GM19035 (cell line): ENCODE measurements around the gene KCNIP2.
A peak's percentile ranks its signal among the peaks of the same experiment; 100 is the strongest.
"Not testable (repeated sequence)": the region's sequence is repeated elsewhere in the genome, so short reads cannot be mapped to it uniquely, and the experiment has no call there.

Experiments used
- ATAC-seq: cut with Tn5 transposase; IDR thresholded peaks from one replicate; pipeline ENCODE4 v1.9.1; 2021; ENCODE audit not compliant: unreplicated experiment

Gene KCNIP2

GRCh38 chr10:101828766-101829551 lies 14.6 kb downstream of the KCNIP2 start:
- no peak for ATAC-seq

GRCh38 chr10:101827919-101828600 lies 15.5 kb downstream of the KCNIP2 start:
- ATAC-seq, result no peak

- no peak for ATAC-seq
Observed at GRCh38 chr10:101826852-101827434, 16.7 kb downstream of the KCNIP2 start.

DNA sequence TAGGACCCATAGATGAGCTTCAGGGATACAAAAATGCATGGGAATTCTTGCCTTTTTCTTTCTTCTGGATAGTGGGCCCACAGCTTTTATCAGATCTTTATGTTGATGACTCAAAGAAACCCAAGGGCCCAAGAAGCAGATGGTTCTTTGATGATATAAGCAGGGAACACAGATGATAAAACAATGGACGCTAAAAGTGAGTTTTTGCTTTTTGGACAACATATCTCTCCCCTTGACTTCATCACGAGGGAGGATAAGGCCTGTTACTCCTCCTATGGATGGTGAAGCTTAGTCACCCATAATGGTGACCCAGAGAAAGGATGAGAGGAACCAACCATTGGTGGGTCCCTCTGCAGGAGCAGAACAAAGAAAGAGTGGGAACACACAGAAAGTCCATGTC lies 18.9 kb downstream of the KCNIP2 start:
- ATAC-seq, result no peak

GRCh38 chr10:101818872-101819633 lies 24.5 kb downstream of the KCNIP2 start:
- ATAC-seq, result peak; percentile 16

GRCh38 chr10:101818119-101818871 lies 25.3 kb downstream of the KCNIP2 start, which contains the start of gene OGA:
Gene OGA (minus strand): TSS chr10:101818444. CDS start chr10:101818022, 422 bp downstream.
- peak; percentile 82 for ATAC-seq

DNA sequence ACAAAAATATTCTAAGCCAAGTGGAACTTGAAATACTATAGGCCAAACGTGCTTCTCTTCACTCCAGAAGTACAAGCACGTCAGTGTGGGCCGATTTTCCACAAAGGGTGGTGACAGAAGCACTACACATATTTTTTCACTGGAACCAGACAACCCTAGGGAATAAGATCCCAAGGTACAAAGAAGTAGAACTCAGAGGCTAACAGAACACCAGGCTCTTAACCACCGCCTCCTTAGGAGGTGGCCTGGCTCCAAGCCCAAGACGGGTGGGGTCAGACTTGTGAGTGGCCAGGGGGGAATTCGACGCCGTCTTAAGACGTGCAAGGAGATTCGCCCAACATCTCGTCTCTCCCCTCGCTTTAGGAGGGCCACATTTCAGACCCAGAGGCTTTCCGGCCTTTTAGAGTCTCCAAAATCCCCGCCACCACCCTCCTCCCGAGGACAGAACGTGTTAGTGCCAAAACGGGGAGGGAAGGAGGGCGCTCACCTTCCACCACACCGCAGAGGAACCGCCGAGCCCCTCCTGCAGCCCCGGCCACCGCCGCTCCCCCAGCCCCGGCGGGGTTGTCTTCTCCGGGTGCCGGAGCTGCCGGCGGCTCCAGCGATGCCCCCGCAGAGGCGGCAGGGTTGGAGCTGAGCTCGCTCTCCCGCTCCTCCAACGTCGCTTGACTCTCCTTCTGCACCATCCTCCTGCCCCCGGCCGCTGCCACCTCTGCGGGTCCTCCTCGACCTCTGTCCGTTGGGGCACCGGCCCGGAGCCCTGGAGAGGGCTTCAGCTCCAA lies 26.1 kb downstream of the KCNIP2 start:
- peak; percentile 1 for ATAC-seq

DNA sequence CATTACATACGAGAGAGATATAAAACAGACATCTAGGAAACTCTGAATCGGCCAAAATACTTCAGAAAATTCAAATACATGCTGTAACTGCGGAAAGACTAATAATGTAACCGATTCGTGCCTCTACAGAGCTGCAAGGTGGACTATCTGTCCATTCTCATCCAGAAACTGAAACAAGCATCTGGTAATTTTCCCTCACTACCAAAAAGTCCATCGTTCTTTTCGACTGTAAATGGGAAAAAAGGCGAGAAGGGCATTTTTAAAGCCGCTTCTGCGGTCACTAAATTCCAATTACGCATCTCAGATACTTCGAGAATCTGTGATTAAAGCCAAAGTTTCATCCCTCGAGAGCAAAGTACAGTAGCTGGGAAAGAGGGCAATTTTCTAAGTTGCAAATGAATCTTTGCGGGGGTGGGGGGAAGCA lies 26.7 kb downstream of the KCNIP2 start:
- ATAC-seq, result no peak

DNA sequence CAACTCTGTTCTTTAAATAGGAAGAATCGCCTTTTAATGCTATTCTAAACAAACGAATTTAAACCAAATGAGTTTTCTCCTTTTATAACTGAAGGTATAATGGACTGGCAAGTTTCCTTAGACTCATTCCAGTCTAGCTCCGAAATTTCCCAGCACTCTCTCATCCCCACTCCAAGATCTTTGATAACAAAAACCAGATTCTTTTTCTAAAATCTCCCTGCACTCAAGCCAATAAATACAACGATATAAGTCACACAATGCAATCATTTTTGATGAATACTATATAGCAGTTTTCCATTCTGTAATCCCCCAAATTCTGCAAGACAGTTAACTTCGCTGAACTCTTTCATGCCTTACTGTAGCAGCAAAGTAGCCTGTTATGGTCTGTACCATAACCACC lies 27.2 kb downstream of the KCNIP2 start:
- ATAC-seq, result no peak

GRCh38 chr10:101814466-101815071 lies 29.0 kb downstream of the KCNIP2 start:
- no peak for ATAC-seq

GRCh38 chr10:101812606-101813005 lies 31.0 kb downstream of the KCNIP2 start:
- ATAC-seq, result no peak

GRCh38 chr10:101807158-101807557 lies 36.4 kb downstream of the KCNIP2 start:
- no peak for ATAC-seq

- ATAC-seq, result no peak
Observed at GRCh38 chr10:101803511-101803910, 40.1 kb downstream of the KCNIP2 start.

DNA sequence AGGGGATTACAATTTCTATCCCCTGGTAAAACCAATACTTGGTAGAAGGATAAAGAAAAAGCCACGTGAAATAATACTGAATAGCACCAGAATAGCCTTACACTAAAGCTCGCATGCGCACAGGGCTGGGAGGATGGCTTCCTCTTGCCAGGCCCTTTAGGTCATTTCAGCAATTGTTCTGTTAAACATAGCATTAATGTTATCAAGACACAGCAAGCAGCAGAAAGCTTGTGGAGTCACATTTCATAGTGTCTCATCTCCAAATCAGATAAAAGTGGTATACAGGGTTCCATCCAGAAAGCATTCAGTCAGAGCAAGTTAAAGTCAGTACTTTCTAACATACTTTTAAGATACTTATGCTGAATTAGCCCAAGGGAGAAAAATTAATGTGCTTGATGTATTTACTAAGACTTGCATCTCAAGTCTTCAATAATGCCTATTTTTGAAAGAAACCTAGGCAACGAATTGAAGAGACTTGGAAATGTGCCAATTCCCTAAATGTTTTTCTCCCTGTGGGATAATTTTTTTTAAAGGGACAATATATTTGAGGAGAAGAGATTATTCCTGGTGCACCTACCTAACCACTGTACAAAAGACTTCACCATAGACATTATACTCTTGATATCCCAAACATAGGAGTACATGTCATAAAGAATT lies 46.1 kb downstream of the KCNIP2 start:
- no peak for ATAC-seq

GRCh38 chr10:101793526-101793925 lies 50.1 kb downstream of the KCNIP2 start:
- no peak for ATAC-seq

DNA sequence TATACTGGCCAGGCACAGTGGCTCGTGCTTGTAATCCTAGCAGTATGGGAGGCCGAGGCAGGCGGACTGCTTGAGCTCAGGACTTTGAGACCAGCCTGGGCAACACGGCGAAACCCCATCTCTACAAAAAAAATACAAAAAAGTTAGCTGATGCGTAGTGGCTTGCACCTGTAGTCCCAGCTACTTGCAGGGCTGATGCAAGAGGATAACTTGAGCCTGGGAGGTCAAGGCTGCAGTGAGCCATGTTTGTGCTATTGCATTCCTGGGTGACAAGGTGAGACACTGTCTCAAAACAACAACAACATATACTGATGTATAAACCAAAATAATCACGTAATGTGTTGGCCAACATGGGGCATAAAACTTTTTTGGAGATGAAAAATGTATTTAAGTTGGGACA lies 53.9 kb downstream of the KCNIP2 start:
- no peak for ATAC-seq

- not testable (repeated sequence) for ATAC-seq
Observed at GRCh38 chr10:101789231-101789630, 54.4 kb downstream of the KCNIP2 start.

DNA sequence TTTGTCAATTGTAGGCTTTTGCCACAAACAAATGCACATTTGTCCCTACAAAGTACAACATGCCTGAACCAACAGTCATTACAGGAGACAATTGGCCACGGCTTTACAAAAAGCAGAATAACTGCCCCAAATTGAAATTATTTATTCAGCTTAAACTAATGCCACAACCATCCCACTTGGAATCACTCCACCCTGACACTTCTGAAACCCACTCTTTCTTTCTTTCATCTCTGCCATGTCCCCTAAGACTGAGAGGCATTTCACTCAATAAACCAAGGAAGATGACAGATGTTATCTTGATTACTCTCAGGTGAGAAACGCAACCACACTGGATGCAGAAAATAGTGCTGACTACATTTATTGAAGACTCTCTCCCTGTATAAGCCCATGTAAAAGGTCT lies 57.8 kb downstream of the KCNIP2 start:
- no peak for ATAC-seq

- ATAC-seq, result no peak
Observed at GRCh38 chr10:101784558-101784957, 59.0 kb downstream of the KCNIP2 start.
